RWPE2 (cell line): ENCODE measurements around the gene ARF1.
A peak's percentile ranks its signal among the peaks of the same experiment; 100 is the strongest.

ENCODE experiments used
- ATAC-seq: fragments of 200-7000 bp; cut with Tn5 transposase; 3 replicates; pipeline ENCODE4 v1.9.1; 2021; ENCODE audit warnings: low read depth
- DNase-seq: peaks from one replicate; pipeline ENCODE4 v3.0.0-alpha.2; 2020; ENCODE audit warnings: low spot score
- H3K27ac ChIP-seq: fragments of 450-650 bp; 2 replicates; pipeline ENCODE4 v1.5.1; 2017; ENCODE audit warnings: mild to moderate bottlenecking; ENCODE audit not compliant: poor library complexity, severe bottlenecking
- H3K27me3 ChIP-seq: fragments of 250-450 bp; sonication (Bioruptor Pico); 2 replicates; pipeline ENCODE4 v1.5.1; 2021; ENCODE audit warnings: mild to moderate bottlenecking, moderate library complexity; ENCODE audit not compliant: insufficient read depth, poor library complexity, severe bottlenecking
- H3K36me3 ChIP-seq: fragments of 250-450 bp; sonication (Bioruptor Pico); 2 replicates; pipeline ENCODE4 v1.5.1; 2020; ENCODE audit warnings: low read depth, mild to moderate bottlenecking, moderate library complexity
- H3K4me1 ChIP-seq: fragments of 250-450 bp; sonication (Bioruptor Pico); 2 replicates; pipeline ENCODE4 v1.5.1; 2021; ENCODE audit warnings: mild to moderate bottlenecking, moderate library complexity; ENCODE audit not compliant: insufficient read depth, poor library complexity, severe bottlenecking
- H3K4me3 ChIP-seq: fragments of 250-450 bp; sonication (Bioruptor Pico); 2 replicates; pipeline ENCODE4 v1.5.1; 2021; ENCODE audit warnings: mild to moderate bottlenecking, moderate library complexity; ENCODE audit not compliant: severe bottlenecking
- H3K9me3 ChIP-seq: fragments of 250-450 bp; sonication (Bioruptor Pico); 2 replicates; pipeline ENCODE4 v1.5.1; 2021; ENCODE audit warnings: mild to moderate bottlenecking, moderate library complexity; ENCODE audit not compliant: severe bottlenecking
- TF ChIP-seq, protein P1 (sequence below): fragments of 450-650 bp; IDR thresholded peaks from one replicate; pipeline ENCODE4 v1.5.1; 2017; ENCODE audit warnings: mild to moderate bottlenecking, moderate library complexity; ENCODE audit not compliant: poor library complexity, severe bottlenecking

ARF1 gene

DNA sequence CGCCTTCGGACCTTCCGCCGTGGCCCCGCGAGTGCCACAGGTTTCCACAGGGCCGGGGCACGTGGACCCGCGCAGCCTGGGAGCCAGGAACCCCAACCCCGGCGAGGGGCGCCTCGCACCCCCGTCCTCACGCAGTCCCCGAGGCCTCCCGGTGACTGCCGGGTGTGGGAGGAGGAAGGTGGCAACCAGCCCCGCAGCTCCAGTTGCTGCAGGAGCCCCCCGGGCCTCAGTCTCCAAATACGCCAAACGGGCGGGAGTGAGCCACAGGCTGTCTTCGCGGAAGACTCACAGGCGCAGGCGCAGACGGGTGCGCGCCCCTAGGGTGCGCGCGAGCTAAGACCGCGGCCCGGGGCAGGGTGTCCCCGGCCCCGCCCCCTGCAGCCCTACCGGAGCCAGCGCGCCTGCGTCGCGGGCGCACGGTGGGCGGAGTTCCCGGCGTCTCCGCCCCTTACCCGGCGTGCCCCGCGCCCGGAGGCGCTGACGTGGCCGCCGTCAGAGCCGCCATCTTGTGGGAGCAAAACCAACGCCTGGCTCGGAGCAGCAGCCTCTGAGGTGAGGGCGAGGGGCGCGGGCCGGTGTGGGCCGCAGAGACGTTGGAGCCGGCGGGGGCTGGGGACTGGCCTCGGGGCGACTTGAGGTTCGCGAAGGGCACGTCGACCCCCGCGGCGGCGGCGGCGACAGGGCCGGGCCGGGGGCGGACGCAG is at the start of gene ARF1:
Gene ARF1, plus strand, starts transcription at position 495 of the 704 bp plus-strand sequence. CDS start 14,407 bp downstream, outside the sequence.
- Histone ChIP-seq H3K9me3 (no peaks in the 10 kb centered on the region), H3K36me3 (peaks cover 17% of the 10 kb centered on the region), H3K4me1 (peaks cover 30% of the 10 kb centered on the region), H3K27me3 (no peaks in the 10 kb centered on the region), H3K4me3 (peak within 1 kb of the TSS; percentile 88), H3K27ac (peak within 1 kb of the TSS; percentile 73)
- ATAC-seq, result peak; percentile 67
- DNase-seq, result no peak
- TF ChIP-seq, protein P1, sequence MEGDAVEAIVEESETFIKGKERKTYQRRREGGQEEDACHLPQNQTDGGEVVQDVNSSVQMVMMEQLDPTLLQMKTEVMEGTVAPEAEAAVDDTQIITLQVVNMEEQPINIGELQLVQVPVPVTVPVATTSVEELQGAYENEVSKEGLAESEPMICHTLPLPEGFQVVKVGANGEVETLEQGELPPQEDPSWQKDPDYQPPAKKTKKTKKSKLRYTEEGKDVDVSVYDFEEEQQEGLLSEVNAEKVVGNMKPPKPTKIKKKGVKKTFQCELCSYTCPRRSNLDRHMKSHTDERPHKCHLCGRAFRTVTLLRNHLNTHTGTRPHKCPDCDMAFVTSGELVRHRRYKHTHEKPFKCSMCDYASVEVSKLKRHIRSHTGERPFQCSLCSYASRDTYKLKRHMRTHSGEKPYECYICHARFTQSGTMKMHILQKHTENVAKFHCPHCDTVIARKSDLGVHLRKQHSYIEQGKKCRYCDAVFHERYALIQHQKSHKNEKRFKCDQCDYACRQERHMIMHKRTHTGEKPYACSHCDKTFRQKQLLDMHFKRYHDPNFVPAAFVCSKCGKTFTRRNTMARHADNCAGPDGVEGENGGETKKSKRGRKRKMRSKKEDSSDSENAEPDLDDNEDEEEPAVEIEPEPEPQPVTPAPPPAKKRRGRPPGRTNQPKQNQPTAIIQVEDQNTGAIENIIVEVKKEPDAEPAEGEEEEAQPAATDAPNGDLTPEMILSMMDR, result no peak

DNA sequence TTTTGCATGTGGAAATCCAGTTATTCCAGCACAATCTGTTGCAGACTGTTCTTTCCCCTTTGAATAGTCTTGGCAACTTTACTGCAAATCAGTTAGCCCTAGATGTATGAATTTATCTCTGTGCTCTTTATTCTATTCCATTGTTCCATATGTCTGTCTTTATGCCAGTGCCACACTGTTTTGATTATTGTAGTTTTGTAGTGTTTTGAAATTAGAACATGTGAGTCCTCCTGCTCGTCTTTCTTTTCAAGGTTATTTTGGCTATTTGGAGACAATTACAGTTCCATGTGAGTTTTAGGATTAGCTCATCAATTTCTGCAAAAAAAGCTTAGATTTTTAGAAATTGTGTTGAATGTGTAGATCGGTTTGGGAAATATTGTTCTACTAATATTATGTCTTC is 49.1 kb upstream of the ARF1 start:
- TF ChIP-seq, protein P1, result no peak
- DNase-seq, result no peak
- H3K4me1 ChIP-seq, result no peaks in the 10 kb centered on the region
- no peaks in the 10 kb centered on the region for H3K36me3 ChIP-seq
- H3K4me3 ChIP-seq, result no peak overlapping the region
- H3K27ac ChIP-seq, result no peak overlapping the region
- ATAC-seq, result no peak
- no peaks in the 10 kb centered on the region for H3K9me3 ChIP-seq
- H3K27me3 ChIP-seq, result no peaks in the 10 kb centered on the region

DNA sequence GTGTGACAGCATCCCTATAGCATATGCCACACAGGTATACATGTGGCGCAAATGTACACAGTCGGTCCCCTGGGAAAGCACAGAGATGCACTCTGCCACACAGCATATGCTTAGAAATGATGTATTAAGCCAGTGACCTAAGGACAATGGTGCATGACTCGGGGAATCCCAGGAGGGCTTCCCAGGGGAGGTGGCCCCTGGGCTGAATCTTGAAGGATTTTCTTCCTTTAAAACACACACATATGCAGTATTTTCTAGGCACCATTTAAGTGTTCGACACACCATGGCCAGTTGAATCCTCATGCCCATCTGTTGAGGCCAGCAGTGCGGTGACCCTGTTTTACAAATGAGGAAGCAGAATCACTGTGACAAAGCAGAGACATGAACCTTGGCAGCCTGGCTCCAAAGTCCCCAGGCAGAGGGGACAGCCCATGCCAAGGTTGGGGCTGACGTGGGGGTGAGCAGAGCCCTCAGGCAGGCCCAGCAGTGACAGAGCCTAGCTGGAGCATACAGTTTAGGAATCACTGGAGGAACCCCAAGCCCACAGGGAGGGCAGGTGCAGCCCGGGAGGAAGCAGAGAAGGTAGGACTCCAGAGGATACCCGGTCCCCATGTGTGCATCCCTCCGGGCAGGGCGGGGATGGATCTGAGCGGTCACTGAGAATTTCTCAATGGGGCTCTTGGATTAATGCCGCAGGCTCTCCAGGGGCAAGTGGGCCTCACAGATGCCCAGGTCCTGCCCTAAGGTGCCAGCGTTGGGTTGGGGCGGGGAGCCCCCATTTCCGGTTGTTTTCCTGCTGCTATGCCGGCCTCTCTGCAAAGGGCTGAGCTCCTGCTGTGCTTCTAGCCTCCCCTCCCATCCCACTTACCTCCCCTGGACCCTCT is 47.3 kb upstream of the ARF1 start:
- TF ChIP-seq, protein P1, result no peak
- Histone ChIP-seq H3K36me3 (no peaks in the 10 kb centered on the region), H3K27ac (no peak overlapping the region), H3K4me1 (no peaks in the 10 kb centered on the region), H3K4me3 (no peak overlapping the region), H3K9me3 (no peaks in the 10 kb centered on the region), H3K27me3 (no peaks in the 10 kb centered on the region)
- ATAC-seq, result no peak
- DNase-seq, result no peak

DNA sequence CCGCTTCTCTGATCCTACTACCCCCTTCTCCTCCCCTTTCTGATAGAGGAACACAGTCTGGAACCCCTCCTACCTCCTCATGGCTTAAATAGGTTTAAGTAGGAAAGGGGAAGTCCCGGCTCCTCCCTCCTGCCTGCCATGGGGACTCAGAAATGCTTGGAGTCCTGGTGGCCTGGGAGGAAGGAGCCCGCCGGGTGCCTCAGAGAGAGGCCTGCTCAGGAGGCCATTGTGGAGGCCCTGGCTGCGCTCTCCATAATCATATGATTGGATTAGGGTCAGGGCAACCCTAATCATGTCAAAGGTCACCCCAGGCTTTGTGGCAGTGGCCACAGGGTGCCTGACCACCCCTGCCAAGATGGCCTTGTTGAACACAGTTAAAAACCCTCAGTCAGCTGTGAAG is 46.7 kb upstream of the ARF1 start:
- TF ChIP-seq, protein P1, result no peak
- DNase-seq, result no peak
- Histone ChIP-seq H3K36me3 (no peaks in the 10 kb centered on the region), H3K27ac (no peak overlapping the region), H3K4me3 (no peak overlapping the region), H3K4me1 (no peaks in the 10 kb centered on the region), H3K27me3 (no peaks in the 10 kb centered on the region), H3K9me3 (no peaks in the 10 kb centered on the region)
- ATAC-seq, result no peak
